Stimulated activated naive CD4-positive, alpha-beta T cell (primary cell): ENCODE results near the gene GKN1.

Source experiments
- DNase-seq, 6 experiments: peaks; one replicate each; lab custom pipeline; 2025; lab: John Stamatoyannopoulos, UW

Gene GKN1

GRCh38 chr2:69007603-69008002, 33.2 kb downstream of the GKN1 start:
- DNase-seq = no peak

- no peak for DNase-seq
Observed at GRCh38 chr2:69010437-69011194, 36.2 kb downstream of the GKN1 start.

GRCh38 chr2:69011611-69012157, 37.2 kb downstream of the GKN1 start:
- no peak for DNase-seq

GRCh38 chr2:69012310-69013141, 38.1 kb downstream of the GKN1 start:
- peak in 4 of 6 experiments; percentile 5 to 27 (median 17) for DNase-seq

- no peak for DNase-seq
Observed at GRCh38 chr2:69013142-69013839, 38.9 kb downstream of the GKN1 start, which contains the start of gene ANTXR1. ANTXR1 (plus strand) TSS chr2:69013179; CDS start chr2:69013500, 321 bp downstream.

- peak in 1 of 6 experiments; percentile 4 for DNase-seq
Observed at GRCh38 chr2:69013840-69014821, 39.7 kb downstream of the GKN1 start.

GRCh38 chr2:69017080-69017479, 42.6 kb downstream of the GKN1 start:
- DNase-seq = no peak

- no peak for DNase-seq
Observed at GRCh38 chr2:69017835-69018234, 43.4 kb downstream of the GKN1 start.

GRCh38 chr2:69018678-69019095, 44.3 kb downstream of the GKN1 start:
- no peak for DNase-seq

- no peak for DNase-seq
Observed at GRCh38 chr2:69020496-69021426, 46.3 kb downstream of the GKN1 start.

GRCh38 chr2:69021727-69022126, 47.3 kb downstream of the GKN1 start:
- DNase-seq = no peak

GRCh38 chr2:69022548-69022947, 48.1 kb downstream of the GKN1 start:
- no peak for DNase-seq

GRCh38 chr2:69023236-69023635, 48.8 kb downstream of the GKN1 start:
- no peak for DNase-seq

GRCh38 chr2:69026026-69026425, 51.6 kb downstream of the GKN1 start:
- DNase-seq = no peak

- DNase-seq = no peak
Observed at GRCh38 chr2:69026691-69027459, 52.4 kb downstream of the GKN1 start.
